HG02610 (cell line): ENCODE data around the gene ZNF365.
"Not testable (repeated sequence)": the region's sequence is repeated elsewhere in the genome, so short reads cannot be mapped to it uniquely, and the experiment has no call there.

Experiments
- ATAC-seq: cut with Tn5 transposase; IDR thresholded peaks from one replicate; pipeline ENCODE4 v1.9.1; 2021; ENCODE audit warnings: mild to moderate bottlenecking, moderate library complexity; ENCODE audit not compliant: unreplicated experiment

Gene ZNF365

DNA sequence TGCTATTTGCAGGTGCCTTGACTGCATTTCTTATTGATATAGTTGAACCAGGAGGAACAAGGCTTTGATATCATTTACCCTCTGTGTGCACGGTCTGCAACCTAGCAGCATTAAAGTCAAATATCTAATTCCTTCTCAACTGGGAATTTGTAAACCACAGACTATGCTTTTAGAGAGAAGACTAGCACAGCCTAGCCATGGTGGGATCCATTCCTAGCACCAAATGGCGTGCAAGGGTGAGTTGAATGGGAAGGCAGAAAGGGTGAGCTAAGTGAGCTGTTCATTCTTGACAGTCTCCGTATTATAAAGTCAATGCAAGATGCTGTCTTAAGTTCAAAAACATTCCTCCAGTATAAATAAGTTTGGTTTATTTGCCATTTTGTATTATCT, 2.9 kb downstream of the ZNF365 start:
- ATAC-seq = no peak

GRCh38 chr10:62377966-62378365, 3.8 kb downstream of the ZNF365 start:
- no peak for ATAC-seq

- not testable (repeated sequence) for ATAC-seq
Observed at GRCh38 chr10:62378877-62379276, 4.7 kb downstream of the ZNF365 start.

DNA sequence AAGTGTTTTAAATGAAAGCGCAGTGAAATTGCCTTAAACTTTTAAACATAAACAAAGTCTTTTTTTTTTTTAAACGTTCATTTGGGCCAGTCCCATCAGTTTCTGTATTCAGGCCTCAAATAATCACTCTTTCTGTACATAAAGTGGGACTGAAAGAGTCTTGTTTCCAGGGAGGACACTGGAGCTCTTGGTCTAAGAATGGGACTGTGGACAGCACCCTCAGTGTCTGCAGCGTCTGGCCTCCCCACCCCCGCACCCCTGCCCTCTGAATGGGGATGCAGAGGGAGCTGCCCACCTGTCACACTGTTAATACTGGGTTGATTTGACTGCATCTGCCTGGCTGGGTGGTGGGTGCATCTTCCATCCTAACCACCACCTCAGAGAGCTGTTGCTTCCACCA, 5.2 kb downstream of the ZNF365 start:
- ATAC-seq = no peak

GRCh38 chr10:62380016-62380415, 5.8 kb downstream of the ZNF365 start:
- no peak for ATAC-seq

- ATAC-seq = no peak
Observed at GRCh38 chr10:62381385-62382102, 7.4 kb downstream of the ZNF365 start.

GRCh38 chr10:62382831-62383230, 8.7 kb downstream of the ZNF365 start:
- no peak for ATAC-seq

- ATAC-seq = no peak
Observed at GRCh38 chr10:62384057-62384446, 9.9 kb downstream of the ZNF365 start.

DNA sequence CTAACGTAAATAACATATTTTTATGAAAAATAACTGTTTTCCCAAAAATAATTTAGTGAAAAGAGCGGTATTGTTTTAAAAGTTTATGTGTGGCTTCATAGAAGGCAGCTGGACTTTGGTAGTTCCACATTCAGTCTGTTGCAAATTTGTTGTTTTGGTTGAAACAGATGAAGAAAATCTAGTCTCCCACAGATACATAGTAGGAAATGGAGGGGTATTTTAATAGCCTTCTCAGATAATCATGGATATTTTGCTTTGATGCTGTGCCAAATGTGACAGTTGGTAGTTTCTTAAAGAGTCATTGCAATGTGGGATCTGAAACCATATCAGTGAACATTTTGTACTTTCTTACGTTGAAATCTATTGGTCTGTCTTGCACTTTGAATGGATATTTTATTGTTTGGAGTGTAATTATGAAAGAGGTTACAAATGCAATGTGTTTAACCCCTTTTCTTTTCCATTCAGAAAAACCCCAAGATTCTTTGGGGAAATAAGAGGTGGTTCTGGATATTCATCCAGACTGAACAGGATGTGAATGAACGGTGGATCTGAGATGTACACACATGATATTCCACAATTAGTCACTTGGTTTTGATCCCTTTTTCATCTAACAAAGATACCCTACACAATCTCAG, 10.4 kb downstream of the ZNF365 start:
- ATAC-seq = no peak

DNA sequence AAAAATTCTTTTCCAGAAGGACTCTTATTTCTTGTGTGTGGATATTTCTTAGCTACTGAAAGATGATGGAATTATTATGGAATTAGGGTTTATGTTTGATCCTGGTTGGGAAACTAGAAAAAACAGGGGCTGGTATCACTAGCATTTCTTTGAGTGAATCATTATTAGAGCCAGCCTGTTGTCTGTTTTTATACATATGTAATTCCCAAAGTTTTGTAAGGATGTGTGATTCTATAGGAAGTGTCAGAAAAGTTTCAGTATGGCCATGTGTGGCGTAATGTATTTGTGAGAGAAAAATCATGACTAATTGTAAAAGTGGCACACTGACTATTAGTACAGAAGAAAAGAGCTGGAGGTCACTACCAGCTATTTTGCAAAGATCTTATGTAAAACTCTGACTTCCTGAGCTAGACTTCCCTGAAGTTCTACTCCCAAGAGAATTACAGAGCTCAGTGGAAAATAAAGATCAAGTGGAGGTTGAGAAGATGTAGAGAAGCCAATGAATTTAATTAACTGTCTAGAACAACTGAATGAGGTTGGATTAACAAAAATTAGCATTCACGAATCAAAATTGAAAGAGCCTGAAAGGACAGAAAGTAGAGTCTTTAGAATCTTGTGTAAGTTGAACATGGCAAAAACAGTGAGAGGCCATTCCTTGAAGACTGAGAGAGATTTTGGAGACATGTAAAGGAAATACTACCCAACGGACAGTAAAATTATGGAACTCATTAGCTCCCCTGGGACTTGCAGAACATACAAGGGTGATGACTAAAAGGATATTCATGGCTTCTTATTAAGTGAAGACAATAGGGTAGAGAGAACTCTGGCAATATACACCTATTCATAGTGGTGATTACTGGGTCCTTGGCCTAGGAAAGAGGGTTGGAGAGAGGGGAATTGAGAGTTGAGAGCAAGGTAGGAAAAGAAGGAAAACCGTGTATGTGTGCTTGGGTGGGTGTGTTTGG, 12.5 kb downstream of the ZNF365 start:
- ATAC-seq = no peak

GRCh38 chr10:62388328-62388727, 14.2 kb downstream of the ZNF365 start:
- no peak for ATAC-seq

GRCh38 chr10:62390497-62391176, 16.5 kb downstream of the ZNF365 start:
- no peak for ATAC-seq

DNA sequence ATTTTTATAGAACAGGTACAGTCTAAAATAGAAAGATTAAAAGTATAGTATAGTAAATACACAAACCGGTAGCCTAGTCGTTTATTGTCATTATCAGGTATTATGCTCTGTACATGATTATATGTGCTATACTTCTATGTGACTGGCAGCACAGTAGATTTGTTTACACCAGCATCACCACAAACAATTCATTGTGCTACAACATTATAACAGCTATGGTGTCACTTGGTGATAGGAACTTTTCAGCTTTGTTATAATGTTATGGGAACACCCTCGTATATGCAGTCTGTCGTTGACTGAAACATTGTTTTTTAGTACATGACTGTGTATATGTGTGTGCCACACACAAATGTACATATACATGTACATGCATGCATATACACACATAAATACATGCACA, 19.1 kb downstream of the ZNF365 start:
- no peak for ATAC-seq

DNA sequence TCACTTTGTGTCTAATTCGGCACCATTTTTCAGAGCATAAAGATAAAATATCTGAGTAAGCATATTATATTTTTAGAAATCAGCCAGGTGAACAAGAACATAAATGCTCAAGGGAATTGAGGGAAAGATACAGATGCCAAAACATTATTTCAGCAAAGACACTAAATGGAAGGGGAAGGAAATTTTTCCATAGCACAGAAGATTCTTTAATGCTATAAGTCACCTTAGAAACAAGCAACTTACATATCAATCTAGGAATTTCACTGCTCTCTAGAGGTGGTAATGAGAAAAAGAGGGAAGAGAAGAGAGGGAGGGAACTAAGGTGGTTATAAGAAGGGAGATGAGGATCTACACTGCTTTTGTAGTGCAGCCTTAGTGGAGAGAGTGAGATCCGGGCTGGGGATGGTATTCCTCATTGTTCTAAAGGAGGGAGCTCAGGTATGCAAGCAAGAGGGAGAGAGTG, 20.4 kb downstream of the ZNF365 start:
- no peak for ATAC-seq

- ATAC-seq = no peak
Observed at GRCh38 chr10:62395892-62396291, 21.7 kb downstream of the ZNF365 start.

DNA sequence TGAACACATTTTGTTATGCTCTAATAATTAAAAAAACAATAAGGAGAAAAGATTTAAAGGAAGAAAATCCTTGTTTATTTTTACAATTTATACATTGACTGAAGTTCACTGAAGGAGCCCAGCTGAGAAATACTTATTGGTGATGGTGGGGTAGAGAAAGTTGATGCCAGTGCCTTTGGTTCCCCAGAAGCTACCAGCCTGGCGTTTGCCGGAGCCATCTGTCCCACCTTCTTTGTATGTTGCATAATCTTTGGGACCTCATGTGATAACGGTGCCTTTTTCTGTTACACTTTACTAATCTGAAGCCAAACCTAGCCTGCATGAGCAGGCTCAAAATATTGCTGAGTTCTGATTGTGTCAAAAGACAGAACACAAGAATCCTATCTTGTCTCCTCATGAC, 22.7 kb downstream of the ZNF365 start:
- no peak for ATAC-seq

DNA sequence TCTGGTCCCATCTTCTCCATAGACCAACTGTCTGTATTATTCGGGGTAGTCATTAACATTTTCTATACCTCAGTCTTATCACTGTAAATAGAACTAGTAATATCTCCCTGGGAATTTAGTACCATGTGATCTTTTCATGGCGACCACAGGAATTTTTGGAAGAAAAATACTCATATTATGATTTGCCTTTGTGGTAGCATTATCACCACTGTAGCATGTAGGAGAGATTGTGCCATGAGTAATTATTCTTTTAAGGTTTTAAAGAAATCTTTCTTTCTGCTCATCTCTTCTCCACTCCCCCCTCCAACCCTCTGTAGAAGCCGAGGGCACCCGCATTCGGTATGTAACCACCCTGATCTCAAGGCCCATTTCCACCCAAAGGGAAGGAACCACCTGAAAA, 25.0 kb downstream of the ZNF365 start:
- no peak for ATAC-seq

DNA sequence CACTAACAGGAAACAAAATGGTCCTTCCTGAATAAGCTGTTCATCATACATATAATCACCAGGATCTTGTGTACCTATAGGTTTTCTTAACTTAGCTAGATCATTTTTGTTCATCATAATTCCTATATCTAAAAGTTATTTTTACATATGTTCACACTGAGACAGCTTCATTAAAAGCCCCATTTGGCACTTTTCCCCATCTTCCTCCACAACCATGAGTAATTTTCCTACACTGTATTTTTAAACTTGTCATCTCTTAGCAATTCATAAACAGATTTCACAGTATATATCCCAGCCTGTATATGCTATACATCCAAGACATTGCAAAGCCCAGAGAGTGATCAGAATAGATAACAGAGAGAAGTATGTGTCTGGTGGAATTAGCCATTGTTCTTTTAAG, 28.3 kb downstream of the ZNF365 start:
- ATAC-seq = no peak

- not testable (repeated sequence) for ATAC-seq
Observed at GRCh38 chr10:62410528-62410927, 36.4 kb downstream of the ZNF365 start.

DNA sequence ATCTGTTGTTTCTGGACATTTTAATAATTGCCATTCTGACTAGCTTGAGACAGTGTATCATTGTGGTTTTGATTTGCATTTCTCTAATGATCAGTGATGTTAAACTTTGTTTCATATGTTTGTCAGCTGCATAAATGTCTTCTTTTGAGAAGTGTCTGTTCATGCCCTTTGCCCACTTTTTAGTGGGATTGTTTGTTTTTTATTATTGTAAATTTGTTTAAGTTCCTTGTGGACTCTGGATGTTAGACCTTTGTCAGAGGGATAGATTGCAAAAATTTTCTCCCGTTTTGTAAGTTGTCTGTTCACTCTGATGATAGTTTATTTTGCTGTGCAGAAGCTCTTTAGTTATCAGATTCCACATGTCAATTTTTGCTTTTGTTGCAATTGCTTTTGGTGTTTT, 36.8 kb downstream of the ZNF365 start:
- not testable (repeated sequence) for ATAC-seq

DNA sequence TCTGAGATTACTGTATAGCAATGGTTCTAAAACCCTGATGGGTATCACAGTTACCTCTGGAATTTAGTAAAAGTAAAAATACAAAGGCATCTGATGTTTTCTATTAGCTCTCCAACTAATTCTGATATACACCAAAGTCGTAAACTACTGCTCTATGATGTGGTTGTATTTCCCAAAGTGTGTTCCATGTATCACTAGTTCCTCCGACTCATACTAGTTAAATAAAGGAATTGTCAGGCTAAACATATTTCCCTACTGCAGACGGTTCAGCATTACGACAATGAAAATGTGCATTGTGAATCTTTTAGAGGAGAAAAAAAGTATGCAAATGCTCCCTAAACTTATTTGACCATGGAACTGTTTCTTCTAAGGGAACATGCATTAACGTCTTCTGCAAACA, 38.9 kb downstream of the ZNF365 start:
- ATAC-seq = no peak
